ENCODE results near the gene DPRX.

Gene DPRX, protein sequence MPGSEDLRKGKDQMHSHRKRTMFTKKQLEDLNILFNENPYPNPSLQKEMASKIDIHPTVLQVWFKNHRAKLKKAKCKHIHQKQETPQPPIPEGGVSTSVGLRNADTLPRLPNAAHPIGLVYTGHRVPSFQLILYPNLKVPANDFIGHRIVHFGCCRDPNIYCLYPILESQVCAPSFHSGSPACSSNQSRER

DNA sequence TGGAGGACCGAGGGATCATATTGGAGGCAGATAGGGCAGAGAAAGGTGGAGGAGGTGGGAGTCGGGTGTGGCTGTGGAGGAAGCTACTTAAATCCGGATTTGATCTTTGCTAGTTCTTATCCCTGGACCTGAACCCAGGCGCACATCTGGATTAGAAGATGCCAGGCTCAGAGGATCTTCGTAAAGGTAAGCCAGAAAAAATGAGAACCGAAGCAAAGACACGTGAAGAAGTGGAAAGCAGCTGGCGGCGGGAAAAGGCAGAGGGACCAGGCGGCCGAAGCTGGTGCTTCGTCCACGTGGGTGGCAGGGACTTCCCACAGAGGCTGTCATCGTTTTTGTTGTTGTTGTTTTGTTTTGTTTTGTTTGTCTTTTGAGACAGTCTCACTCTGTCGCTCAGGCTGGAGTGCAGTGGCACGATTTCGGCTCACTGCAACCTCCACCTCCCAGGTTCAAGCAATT is at the start of gene DPRX:
DPRX (plus strand) TSS at position 51 of the 459 bp plus-strand sequence; CDS start at position 159, 108 bp downstream.
- no peak for DNase-seq (ENCODE audit: low spot score)

DNA sequence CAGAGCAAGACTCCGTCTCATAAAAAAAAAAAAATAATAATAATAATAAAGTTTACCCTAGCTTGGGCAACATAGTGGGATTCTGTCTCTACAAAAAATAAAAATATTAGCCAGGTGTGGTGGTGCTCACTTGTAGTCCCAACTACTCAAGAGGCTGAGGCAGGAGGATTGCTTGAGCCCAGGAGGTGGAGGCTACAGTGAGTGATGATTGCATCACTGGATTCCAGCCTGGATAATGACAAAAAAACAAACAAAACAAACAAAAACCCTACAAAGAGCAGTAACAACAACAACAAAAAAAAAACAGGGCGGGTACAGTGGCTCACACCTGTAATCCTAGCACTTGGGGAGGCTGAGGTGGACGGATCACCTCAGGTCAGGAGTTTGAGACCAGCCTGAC is 48.6 kb upstream of the DPRX start:
- DNase-seq (ENCODE audit: low spot score) = no peak

DNA sequence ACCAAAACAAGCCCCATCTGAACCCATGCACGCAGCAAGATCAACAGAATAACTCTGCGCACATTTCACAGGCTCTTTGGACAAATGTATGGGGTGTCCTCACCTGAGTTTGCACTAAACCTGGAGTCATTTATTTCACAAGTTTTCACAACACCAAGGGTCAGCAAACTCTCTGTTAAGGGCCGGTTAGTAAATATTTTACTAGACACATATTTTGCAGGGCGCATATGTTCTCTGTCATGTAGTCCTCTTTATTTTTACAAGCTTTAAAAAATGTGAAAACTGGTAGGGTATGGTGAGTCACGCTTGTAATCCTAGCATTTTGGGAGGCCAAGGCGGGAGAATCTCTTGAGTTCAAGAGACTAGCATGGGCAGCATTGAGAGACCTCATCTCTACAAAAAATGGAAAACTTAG is 45.5 kb upstream of the DPRX start:
- no peak for DNase-seq (ENCODE audit: low spot score)

DNA sequence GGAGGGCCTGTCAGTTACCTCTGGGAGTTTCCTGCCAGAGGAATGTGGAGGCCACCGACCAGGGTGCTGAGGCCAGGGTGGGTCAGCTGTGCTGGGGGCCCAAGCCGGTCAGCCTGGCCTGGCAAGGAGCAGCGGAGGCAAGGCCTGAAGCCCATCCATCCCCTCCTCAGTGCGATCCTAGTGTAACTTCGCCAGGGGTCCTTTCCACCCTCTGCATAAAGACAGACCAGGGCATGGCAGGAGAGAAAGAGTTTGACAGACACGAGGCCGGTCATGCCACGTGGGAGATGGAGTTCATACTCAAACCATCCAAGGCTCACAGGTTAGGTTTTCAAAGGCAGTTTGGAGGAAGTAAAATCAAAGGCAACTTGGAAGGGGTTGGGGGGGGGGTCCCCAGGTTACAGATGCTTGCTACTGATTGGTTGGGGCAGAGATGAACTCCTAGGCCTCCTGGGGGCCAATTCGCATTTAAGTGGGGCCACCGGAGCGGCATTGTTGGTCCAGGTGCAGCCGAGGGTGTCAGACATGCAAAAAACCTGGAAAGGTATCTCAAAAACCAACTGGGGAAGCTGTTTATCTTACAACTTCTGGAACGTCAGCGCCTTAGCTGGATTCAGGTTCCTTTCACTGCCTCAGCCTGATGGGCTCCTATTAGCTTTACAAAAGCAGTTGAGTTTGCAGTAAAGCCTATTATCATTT is 36.8 kb upstream of the DPRX start:
- DNase-seq (ENCODE audit: low spot score) = no peak

DNA sequence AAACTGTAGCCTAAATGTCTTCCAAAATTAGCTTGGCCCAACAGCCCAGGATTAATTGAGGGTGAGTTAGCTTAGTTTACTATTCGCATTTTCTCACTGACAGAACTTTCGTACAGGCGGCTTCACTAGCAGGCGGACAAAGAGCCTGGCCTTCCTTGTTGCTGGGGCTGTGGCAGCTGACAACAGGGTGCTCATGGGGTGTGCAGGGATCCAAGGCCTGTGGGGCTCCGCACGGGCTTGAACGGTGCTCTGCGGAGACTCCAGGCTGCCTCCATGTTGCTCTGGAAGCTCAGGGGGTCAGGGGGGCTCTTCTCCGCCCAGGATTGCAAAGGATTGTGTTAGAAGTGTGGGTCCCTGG is 36.3 kb upstream of the DPRX start:
- DNase-seq (ENCODE audit: low spot score) = no peak

DNA sequence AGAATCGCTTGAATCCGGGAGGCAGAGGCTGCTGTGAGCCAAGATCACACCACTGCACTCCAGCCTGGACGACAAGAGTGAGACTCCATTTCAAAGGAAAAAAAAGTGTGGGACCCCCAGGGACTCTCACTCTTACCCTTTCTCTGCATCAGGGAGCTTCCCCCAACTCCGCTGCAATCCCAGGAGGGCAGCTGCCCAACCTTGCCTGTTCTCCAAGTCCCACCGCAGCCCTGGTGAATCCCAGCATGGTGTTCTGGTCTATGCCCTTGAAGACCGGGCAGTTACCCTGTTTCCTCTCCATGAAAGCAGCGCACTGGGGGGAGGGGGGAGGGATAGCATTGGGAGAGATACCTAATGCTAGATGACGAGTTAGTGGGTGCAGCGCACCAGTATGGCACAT is 35.7 kb upstream of the DPRX start:
- no peak for DNase-seq (ENCODE audit: low spot score)

DNA sequence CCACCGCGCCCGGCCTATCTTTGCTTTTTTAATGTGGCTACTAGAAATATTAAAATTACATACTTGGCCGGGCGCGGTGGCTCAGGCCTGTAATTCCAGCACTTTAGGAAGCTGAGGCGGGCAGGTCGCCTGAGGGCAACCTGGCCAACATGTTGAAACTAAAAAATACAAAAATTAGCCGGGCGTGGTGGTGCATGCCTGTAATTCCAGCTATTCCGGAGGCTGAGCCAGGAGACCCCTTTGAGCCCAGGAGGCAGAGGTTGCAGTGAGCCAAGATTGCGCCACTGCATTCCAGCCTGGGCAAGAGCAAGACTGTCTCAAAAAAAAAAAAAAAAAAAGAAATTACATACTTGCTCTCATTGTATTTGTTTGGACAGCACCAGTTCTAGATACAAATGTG is 34.8 kb upstream of the DPRX start:
- no peak for DNase-seq (ENCODE audit: low spot score)

DNA sequence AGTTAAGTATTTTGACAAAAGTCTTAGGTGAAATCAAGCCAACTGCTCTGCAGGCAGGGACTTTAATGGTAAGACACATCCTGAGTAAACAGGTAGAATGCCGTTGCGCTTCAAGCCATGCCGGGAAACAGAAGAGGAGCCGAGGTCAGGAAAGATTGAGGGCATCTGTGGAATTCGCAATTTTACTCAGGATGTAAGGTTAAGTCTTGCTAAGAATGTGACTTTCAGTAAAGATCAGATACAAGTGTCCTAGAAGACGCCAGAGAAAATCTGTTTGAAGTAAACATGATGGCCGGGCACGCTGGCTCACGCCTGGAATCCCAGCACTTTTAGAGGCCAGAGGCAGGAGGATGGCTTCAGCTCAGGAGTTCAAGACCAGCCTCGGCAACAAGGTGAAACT is 33.4 kb upstream of the DPRX start:
- DNase-seq (ENCODE audit: low spot score) = no peak

DNA sequence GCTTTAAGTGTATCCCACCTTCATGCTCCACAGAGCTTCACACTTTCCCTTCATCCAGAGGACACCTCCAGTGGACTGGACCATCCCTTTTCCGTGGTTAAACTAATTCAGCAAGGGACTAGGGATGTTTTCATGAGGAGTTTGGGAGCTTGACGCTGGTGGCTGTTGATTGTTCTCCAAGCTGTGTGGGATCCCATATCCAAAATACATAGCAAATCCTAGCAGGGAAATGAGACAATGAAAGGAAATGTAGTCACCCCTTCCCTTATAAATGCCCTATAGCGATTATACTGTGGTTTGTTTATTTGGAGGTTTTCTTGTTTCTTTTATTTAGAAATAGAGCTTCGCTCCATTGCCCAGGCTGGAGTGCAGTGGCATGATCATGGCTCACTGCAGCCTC is 31.6 kb upstream of the DPRX start:
- no peak for DNase-seq (ENCODE audit: low spot score)

DNA sequence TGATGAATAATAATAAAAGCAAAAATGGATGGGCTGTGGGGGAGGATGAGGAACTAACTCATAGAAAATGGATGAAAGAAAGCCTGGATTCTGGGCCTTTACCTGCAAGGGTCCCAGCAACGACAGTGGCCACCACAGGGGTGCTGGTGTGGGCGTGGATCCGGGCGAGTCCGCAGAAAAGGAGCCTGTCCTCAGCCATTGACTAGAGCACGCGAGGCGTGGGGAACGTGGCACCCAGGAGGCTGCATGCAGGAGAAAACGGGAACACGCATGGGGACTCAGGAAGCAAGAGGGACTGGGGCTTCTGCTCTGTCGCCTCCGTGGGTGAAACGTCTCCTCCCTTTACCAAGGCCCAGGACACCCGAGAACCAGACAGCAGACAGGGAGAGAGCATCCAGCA is 25.8 kb upstream of the DPRX start:
- no peak for DNase-seq (ENCODE audit: low spot score)

DNA sequence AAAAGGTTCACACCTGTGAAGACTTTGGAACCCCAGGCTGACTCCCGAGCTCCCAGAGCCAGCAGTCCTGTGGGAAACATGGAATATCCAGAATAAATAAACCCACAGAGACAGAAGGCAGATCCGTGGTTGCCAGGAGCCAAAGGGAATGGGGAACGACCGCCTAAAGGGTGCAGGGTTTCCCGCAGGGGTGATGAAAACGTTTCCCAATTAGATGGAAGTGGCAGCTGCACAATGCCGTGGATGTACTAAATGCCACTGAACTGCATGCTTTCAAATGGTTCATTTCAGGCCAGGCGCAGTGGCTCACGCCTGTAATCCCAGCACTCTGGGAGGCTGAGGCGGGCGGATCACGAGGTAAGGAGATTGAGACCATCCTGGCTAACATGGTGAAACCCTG is 23.4 kb upstream of the DPRX start:
- DNase-seq (ENCODE audit: low spot score) = no peak

DNA sequence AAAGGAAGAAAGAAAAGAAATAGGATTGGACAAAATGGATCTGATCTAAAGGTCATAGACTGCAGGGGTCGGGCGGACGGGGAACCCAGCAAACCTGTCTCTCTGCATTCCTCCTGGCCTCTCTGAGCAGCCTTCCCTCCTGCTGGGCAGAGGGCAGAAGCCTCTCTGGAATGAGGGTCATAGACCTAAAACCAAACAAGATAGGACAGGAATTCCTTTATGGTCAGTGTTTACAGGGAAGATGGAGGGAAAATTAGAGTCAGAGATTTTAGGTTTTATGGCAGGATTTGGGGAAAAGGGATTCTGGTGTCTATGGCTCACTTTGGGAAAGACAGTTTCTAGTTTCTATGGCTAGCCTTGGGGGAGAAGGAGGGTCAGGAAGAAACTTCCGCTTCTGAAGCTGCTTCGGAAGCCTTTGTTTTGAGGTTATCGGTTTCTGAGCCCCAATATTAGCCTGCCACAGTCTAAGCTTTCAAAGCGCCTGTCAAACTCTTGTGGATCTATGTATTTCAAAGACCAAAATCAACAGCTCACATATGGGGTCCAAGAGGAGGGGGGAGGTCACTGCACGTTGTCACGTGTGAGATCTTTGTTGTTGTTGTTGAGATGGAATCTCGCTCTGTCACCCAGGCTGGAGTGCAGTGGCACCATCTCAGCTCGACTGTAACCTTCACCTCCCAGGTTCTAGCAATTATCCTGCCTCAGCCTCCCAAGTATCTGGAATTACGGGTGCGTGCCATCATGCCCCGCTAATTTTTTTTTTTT is 18.9 kb upstream of the DPRX start:
- no peak for DNase-seq (ENCODE audit: low spot score)

DNA sequence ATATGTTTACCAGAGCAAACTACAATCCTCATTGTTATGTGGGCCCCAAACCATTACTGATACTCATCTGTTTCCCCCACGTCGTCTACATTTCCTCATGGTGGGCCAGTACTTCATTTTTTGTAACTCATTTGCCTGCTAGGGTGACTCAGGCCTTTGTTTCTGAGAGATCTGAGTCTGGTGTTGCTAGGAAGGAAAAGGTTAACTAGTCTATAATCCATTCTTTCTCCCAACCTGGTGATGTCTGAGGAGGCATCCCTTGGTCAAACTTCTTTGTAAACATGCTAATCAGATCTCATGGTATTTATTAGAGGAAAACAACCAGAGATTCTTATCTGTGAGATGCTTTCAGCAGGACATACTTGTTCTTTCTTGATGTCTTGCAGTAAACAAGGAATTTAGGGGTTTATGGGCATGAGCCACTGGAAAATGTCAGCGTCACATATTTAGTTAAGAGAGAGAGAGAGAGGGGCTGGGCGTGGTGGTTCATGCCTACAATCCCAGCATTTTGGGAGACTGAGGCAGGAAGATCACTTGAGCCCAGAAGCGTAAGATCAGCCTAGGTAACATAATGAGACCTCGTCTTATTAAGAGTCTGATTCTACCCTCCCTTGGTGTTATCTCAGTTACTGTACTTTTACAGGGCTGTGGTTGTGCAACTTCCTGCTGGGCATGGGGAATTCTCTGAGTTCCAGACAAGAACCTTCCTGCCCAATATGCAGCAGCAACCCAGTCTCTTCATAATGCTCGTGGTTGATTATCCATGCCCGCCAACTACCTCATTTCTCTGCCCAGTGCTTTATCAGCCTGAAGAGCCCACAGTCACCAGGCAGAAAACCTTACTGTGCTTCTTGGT is 9.7 kb upstream of the DPRX start:
- DNase-seq (ENCODE audit: low spot score) = no peak

DNA sequence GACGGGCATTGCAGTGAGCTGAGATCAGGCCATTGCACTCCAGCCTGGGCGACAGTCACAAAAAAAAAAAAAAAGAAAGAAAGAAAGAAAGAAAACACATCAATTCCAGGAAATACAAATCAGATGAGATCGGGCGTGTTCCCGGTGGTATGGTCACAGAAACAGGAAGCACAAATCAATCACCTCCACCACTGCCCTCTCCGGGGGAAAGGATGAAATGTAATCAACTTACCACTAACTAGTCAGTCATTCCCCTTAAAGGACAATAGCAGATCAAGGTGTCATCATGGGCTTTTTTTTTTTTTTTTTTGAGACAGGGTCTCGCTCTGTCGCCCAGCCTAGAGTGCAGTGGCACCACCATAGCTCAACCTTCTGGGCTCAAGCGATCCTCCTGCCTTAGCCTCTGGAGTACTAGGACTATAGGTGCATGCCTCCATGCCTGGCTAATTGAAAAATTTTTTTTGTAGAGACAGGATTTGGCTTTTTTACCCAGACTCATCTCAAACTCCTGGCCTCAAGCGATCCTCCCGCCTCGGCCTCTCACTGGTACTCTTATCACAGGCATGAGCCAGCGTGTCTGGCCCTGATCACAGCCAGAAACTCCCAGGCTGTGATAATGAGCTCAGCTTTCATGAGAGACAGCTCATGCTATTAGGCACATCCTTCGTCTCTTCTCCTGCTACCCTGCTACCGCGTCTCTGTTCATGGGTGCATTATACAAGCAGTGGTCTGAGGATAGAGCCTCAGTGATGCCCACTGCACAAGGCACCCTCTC is 6.8 kb upstream of the DPRX start:
- DNase-seq (ENCODE audit: low spot score) = no peak

DNA sequence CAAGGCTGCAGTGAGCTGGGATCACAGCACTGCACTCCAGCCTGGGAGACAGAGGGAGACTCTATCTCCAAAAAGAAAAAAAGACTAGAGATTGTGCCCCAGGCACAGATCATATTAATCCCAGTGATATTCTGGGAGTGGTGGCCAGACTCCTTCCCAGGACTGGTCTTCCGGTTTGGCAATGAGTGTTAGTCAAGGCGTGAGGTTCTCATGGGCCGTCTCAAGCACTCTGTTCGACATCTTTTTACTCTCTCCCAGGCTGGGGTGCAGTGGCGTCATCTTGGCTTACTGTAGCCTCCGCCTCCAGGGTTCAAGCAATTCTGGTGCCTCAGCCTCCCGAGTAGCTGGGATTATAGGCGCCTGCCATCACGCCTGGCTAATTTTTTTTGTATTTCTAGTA is 5.3 kb upstream of the DPRX start:
- DNase-seq (ENCODE audit: low spot score) = no peak

DNA sequence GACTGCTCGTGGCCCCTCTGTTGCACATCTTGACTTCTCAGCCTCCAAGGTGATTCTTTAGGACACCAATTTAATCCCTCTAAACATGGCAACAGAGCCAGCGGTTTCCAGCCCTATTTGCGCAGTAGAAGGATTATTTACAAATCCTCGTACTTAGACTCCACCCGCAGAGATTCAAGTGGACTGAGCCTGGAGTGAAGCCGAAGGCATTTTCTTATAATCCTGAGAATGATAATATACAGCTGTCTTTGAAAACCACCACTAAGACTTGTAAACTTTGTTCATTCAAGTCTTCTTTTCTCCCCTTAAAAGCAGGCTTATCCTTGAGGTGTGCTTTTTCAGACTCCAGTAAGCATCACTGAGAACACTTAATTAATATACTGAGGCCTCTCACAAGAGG is 4.8 kb upstream of the DPRX start:
- DNase-seq (ENCODE audit: low spot score) = no peak

DNA sequence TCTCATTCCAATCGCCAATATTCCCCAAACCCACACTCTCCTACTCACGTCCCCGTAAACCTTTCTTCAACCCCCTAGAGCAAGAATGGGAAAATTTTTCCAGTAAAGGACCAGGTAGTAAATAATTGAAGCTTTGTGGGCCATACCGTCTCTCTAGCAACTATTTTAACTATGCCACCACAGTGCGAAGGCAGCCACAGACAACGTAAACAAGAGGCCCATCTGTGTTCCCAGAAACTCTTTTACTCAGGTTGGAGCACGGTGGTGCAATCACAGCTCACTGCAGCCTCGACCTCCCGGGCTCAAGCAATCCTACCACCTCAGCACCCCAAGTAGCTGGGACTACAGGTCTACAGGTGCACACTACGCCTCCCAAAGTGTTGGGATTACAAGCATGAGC is 3.0 kb downstream of the DPRX start:
- DNase-seq (ENCODE audit: low spot score) = no peak

DNA sequence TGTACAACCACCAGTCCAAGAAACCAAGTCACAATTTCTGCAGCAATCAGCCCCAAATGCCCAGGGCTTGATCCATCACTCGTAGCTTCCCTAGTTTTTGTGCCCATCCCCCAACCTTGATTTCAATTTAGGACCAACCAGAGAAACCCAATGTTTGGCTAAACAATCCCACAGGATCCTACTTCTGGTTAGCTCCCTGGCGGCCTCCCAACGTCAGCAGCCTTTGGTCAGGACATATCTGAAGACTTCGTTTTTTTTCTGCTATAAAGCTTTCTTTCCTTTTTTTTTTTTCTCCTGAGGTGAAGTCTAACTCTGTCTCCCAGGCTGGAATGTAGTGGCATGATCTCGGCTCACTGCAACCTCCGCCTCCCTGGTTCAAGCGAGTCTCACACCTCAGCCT is 7.7 kb downstream of the DPRX start:
- DNase-seq (ENCODE audit: low spot score) = no peak

DNA sequence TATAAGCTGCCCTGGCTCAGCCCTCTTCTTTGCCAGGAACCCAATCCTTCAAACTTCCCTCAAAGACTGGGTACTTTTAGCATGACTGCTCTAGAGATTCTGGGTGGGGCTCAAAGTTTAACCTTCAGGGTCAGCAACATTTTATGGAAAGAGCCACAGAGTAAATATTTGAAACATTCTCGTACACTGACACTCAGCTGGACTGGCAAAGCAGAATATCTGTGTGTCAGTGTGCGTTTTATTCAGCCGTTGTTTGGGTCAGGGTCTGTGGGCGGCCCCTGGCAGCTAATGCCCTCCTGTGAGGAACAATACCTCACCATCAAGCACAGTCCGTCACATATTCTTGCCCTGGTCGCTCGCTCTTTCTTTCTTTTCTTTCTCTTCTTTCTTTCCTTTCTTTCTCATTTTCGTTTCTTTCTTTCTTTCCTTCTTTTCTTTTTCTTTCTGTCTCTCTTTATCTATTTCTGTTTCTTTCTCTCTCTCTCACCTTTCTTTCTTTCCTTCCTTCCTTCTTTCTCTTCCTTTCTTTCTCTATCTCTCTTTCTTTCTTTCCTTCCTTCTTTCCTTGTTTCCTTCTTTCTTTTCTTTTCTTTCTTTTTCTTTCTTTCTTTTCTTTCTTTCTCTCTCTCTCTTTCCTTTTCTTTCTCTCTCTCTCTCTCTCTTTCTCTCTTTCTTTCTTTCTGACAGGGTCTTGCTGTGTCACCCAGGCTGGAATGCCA is 10.7 kb downstream of the DPRX start:
- no peak for DNase-seq (ENCODE audit: low spot score)

DNA sequence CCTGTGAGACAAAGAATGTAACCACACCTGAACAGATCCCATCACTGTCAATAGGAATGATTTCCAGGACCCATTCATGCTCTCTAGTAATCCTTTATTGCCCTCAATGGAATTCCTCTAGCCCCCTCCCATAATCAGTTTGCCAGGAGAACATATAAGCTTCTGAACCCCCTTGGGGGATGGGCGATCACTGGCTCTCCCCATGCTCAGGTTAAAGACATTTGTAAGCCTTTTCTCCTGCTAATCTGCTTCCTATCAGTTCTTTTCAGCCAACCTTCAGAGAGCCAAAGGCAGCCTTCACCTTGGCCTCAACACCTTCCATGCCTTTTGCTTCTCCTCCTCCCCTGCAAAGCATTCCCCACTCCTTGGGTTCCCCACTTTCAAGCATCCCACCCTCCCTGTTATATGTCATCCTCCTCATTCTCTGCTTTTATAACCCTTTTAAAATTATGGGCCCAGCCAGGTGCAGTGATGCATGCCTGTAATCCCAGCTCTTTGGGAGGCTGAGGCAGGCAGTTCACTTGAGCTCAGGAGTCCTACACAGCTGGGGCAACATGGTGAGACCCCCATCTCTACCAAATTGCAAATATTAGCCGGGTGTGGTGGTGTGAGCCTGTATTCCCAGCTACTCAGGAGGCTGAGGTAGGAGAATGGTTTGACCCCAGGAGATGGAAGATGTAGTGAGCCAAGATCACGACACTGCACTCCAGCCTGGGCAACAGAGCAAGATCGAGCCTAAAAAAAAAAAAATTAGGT is 12.4 kb downstream of the DPRX start:
- no peak for DNase-seq (ENCODE audit: low spot score)

Measured in HuH-7.5 (cell line).